ENCODE results near the gene SLC4A4.
"Not testable (repeated sequence)": the region's sequence is repeated elsewhere in the genome, so short reads cannot be mapped to it uniquely, and the experiment has no call there.

Gene SLC4A4

GRCh38 chr4:71360844-71361243 lies 22.0 kb downstream of the SLC4A4 start:
- no peak for DNase-seq

DNA sequence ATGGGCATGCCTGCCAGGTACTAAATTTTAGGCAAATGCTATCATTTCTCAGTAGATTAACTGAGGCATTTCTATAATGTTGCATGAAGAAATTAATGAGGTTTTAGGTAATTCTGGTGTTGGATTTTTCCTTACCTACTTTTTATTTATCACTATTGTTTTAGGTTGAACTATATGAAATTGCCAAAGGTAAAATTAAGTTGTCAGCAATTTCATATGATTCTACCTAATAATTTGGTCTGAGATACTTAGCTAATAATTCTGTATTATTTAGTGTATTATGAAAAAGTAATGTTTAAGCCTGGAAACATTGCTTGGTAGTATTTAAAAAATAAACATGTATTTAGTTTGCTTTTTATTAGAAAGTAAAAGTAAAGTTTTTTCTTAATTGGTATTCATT lies 22.7 kb downstream of the SLC4A4 start:
- no peak for DNase-seq

DNA sequence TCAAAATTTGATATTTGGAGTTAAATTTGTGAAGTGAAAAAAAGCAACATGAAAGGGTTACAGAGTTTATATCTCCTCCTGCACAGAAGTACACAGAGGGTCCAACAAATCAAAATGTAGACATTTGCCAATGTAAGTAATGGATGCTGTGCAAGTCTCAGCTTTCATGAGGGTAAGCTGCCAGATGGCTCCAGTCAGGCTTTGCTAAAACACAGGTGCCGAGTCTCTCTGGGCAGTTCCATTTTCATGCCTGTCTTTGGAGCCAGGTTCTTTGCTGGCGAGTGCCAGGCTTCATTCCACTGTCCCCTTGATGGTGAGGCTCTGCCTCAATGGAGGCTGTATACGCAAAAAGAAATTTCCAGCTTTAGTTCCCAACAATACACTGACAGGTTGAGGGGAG lies 27.9 kb downstream of the SLC4A4 start:
- no peak for DNase-seq

- DNase-seq: no peak
Measured at GRCh38 chr4:71367546-71367945, 28.7 kb downstream of the SLC4A4 start.

GRCh38 chr4:71368906-71369305 lies 30.1 kb downstream of the SLC4A4 start:
- no peak for DNase-seq

DNA sequence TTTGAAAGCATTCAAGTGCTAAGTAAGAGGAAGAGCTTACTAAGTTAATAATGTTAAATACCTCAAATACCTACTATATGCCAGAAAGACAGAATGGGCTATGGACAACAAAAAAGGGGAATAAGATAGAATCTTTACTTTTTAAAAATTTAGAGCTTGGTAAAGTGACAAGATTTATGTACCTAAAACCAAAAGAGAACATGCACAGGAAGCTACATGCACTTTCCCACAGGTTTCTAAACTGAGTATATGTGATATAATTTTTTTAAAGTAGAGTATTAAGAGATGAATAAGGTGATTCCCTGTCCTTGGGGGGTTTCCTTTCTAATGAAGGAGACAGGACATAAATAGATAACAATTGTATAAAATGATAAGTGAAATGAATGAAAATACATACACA lies 30.7 kb downstream of the SLC4A4 start:
- DNase-seq: no peak

GRCh38 chr4:71375494-71375893 lies 36.7 kb downstream of the SLC4A4 start:
- no peak for DNase-seq

- no peak for DNase-seq
Measured at GRCh38 chr4:71377561-71377960, 38.7 kb downstream of the SLC4A4 start.

GRCh38 chr4:71379126-71379525 lies 40.3 kb downstream of the SLC4A4 start:
- no peak for DNase-seq

DNA sequence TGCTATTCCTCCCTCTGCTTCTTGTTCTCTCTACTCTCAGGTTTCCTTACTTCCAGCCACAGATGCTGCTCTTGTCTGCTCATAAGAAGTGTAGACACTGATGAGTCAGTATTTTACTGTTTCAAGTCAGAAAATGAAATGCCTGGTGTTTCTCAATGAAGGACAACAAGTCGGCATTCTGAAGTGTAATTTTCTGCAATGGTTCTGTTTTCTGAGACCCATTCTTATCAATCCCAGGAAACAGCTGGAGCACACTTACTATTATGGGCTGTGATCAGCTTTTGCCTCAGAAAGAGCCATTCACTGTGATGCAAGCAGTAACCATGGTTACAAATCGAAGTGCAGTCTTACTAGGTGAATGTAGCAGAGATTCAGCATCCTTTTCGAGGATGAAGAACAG lies 42.0 kb downstream of the SLC4A4 start:
- no peak for DNase-seq

DNA sequence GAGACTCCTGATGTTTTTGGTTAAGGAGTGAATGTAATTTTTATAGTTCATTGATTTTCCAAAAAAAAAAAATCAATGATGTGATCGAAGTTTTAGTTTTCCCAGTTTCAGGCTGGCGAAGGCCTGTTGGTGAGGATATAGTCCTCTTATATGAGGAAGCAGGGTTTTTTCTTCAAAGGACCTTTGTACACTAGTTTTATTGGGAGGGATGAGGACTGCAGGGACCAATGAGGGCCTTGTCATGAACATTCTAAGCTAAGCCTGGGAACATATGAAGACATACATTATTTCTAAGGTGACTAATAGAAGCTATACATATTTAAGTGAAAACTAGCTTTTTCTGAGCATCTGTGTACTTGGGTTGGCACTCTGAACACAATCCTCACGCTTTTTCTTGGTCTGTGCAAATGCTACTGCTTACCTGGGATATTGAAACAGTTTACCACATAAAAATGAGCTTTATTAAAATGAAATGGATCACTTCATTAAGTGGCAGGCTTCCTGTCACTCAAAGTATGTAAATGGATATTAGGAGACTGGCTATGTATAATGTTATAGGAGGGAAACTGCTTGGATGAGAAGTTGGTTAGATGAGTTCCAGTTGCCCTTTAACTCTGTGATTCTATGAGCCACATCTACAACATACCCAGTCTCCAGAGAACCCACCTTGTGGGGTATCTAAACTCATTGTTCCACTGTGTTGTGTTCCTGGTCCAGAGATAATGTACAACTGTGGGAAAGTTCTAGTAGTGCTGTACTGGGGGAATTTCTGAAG lies 43.5 kb downstream of the SLC4A4 start:
- no peak for DNase-seq

GRCh38 chr4:71382900-71383560 lies 44.2 kb downstream of the SLC4A4 start:
- DNase-seq: no peak

DNA sequence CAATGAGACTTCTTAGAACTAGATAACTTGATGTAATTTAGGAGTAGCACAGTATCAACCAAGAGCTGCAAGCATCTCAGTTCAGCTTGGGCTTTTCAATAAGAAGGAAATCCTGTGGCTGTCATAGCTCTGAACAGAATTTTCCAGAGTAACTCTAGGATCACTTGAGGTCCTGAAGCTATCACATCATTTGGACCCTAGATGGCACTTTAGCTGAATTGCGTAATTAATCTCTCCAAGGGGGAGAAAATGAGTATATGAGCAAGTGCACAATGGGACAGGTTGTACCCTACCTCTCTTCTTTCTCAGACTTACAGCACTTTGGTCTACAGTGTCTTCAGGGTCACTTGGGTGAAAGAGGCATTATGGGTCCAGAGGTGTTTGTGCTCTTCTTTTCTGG lies 45.2 kb downstream of the SLC4A4 start:
- no peak for DNase-seq

- no peak for DNase-seq
Measured at GRCh38 chr4:71389149-71389827, 50.5 kb downstream of the SLC4A4 start.

DNA sequence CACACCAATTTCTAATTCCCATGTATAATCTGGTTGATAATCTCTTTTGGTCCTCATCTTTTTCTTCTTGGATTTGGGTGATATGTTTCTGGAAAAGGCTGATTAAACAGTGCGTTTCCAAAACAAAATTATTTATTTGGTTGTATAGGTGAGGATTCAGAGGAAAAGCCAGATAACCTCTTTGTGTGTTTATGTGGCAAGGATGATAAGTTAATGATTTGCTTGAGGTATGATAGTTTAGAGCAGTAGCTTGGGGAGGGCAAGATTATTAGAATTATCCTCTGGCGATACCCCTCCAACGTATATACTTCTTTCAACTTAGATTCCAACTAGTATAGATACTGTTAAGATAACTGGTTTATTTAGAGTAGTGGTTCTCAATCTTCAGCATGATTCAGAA lies 53.3 kb downstream of the SLC4A4 start:
- DNase-seq: no peak

- DNase-seq: no peak
Measured at GRCh38 chr4:71396382-71396781, 57.6 kb downstream of the SLC4A4 start.

DNA sequence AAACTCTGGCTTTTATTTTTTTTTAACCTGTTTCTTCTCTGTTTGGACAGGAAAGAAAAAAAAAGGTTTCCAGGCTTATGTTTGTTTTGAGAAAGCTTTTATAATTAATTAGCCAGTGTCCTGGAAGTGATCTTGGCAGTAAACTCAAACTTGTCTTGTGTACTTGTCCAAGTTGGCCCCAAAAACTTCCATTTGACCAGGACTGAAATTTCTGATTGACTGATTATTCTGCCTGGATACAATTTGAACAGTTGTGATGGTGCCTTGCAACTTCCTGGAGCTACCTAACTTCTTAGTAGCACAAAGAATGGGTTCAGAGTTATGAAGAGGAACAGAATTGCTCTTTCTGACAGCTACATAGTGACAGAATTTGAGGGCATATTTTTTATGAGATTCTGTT lies 62.0 kb downstream of the SLC4A4 start:
- no peak for DNase-seq

DNA sequence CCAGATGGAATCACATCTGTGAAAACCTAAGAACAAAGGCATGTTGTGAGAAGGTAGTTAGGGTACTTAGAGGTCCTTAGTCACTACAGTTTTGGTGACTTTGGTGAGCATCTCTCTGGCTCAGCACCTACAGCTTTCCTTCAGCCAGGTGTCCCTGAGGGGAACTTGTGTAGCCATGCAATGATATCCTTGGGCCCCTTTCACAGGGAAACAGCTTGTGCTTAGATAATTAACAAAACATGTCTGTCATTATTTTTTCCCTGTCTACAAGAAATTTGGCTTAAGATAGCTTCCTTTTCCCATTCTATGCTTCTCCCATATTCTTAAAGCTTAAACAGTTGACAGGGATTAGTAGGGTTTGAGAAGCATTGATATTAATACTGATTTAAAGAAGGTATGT lies 63.8 kb downstream of the SLC4A4 start:
- DNase-seq: no peak

DNA sequence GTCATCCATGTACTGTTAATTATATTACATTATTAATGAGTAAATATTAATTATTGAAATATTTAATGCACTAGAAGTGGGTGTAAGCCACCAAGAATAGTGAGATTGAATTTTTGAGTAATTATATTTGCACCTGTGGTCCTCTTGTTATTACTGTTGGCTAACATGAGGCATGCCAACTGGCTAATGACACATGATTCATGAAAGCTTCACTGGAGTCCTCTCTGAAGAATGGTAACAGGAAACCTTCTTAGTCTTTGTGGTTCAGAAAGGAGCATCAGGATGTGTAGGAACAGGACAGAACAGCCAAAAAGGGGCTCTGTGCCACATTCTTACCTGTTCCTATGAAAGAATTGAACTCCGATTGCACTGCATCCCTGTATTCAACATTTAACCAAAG lies 65.2 kb downstream of the SLC4A4 start:
- no peak for DNase-seq

DNA sequence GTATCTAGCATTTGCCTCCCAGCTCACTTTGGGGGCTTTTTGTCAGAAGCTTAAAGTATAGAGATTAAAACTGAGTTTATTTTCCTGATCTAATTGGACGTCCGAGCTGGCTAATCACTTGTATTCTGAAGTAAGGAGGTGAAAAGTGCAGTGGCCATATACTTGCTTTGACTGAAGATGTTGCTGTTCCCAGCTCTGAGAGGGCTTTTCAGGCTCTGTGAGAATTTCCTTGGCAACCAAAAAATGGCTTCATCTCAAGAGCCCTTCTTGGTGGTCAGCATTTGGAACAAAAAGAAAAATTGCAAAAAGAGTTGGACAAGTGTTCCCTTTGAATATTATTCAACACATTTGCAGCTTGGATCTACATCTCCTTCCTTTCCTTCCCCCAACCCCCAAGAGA lies 67.0 kb downstream of the SLC4A4 start:
- DNase-seq: no peak

DNA sequence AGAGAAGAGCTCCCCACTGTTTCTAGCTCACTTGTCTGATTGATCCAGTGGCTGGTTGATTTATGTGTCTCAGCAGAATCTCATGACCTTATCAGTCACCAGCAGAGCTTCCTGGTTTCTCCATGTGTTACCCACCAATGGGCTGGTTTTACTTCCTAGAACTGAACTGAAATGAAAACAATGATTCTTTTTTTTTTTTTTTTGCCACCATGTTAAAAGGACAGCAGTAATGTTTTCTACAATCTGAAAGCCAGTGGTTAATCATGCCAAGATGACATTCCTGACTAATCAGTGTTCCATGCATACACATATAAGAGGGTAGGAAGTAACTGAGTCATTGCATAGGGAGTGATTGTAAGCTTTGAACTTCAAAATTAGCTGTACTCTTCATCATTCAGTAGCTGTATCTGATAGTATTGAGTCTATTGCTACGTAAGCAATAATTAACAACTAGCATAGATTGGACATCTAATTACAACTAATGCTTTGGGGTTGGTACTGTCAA lies 67.7 kb downstream of the SLC4A4 start:
- no peak for DNase-seq

- not testable (repeated sequence) for DNase-seq
Measured at GRCh38 chr4:71408961-71409360, 70.1 kb downstream of the SLC4A4 start.

- no peak for DNase-seq
Measured at GRCh38 chr4:71411981-71412380, 73.2 kb downstream of the SLC4A4 start.

DNA sequence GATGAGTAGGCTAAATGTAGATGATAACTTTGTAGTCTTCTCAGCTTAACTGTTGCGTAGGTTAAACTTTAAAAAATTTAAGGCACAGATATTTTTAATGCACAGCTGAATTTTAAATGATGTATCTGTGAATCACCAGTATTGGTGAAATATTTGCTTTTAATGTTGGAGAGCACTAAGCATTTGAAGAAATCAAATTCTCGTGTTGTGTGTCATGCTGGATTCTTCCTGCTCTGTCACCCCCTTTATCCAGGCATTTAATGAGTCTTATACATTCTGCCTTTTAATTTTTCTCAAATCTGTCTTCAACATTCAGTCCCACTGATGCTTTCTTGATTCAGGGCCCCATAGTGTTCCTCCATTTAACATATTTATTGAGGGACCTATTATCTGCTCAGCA lies 76.7 kb downstream of the SLC4A4 start:
- no peak for DNase-seq

All from T-helper 2 cell (primary cell).